ENCODE data around the gene PSMC3IP.
"Not testable (repeated sequence)": the region's sequence is repeated elsewhere in the genome, so short reads cannot be mapped to it uniquely, and the experiment has no call there.

PSMC3IP gene

GRCh38 chr17:42577532-42578281, at the start of gene PSMC3IP:
PSMC3IP (minus strand) TSS chr17:42577729; CDS start chr17:42577686, 43 bp downstream.
- DNase-seq, result peak; percentile 99

- DNase-seq, result no peak
These were observed 46.4 kb upstream of the PSMC3IP start for GRCh38 chr17:42623732-42624596.

GRCh38 chr17:42623271-42623670, 45.7 kb upstream of the PSMC3IP start:
- no peak for DNase-seq

DNA sequence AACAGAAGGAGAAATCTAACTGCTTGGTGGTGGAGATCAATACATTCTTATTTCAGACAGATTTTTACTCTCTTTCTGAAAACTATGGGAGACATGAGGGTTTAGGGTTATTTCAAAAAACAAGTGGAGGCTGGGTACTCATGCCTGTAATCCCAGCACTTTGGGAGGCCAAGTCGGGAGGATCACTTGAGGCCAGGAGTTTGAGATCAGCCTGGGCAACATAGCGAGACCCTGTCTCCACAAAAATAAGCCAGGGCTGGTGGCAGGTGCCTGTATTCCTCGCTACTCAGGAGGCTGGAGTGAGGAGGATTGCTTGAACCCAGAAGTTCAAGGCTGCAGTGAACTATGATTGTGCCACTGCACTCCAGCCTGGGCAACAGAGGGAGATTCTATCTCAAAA, 44.5 kb upstream of the PSMC3IP start:
- not testable (repeated sequence) for DNase-seq

DNA sequence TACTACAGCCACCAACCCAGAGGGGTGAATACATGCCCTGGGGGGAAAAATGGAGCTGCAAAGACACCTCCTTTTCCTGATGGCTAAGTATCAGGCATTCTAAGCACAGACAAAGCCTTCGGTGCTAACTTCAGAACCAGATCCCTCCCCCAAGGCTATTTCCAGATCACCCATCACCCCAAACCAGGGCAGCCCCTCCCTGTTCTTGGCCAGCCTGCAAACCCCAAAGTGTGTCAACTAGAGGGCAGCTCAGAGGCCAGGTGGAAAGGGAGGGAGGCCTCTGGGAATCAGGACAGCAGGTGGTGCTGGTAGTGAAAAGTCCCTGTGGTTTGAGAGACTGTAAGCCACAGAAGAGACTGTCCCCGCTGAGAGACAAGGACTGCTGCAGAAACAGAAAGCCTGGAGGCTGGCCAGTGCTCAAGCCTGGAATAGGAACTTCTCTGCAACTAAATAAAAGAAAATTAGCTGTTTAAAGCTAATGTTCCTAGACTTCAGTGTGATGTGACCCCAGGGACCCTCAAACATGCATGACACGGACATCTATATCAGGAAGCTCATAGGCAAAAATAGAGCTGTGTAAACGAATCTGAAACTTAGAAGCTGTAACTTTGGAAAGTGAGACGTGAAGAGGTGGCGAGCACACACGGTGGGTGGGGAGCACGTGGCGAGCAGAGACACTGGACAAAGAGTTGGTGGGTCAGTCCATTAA, 41.1 kb upstream of the PSMC3IP start:
- DNase-seq, result peak; percentile 89

DNA sequence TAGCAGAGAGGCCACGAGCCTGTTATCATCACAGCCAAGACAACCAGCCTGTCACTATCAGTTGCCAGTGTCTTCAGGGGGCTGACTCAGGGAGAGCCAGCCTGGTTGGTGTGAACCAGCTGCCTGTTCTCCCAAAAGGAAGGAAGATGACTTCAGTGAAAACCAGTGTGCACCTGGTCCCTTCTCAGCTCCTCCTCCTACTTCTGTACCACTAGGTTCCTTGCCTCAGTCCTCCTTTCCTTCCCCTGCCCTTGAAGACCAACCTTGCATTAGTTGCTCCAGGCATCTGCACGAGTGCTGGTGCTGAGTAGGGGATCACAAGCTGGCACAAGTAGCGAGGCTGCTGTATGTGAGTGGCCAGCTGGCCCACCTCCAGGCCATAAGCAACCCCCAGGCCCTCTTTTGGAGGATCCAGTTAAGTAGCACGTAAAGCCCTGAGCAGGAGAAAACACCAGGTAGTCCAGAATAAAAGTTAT, 40.5 kb upstream of the PSMC3IP start:
- DNase-seq, result no peak

GRCh38 chr17:42613699-42614295, 36.3 kb upstream of the PSMC3IP start:
- DNase-seq, result no peak

GRCh38 chr17:42612013-42612412, 34.5 kb upstream of the PSMC3IP start:
- no peak for DNase-seq

DNA sequence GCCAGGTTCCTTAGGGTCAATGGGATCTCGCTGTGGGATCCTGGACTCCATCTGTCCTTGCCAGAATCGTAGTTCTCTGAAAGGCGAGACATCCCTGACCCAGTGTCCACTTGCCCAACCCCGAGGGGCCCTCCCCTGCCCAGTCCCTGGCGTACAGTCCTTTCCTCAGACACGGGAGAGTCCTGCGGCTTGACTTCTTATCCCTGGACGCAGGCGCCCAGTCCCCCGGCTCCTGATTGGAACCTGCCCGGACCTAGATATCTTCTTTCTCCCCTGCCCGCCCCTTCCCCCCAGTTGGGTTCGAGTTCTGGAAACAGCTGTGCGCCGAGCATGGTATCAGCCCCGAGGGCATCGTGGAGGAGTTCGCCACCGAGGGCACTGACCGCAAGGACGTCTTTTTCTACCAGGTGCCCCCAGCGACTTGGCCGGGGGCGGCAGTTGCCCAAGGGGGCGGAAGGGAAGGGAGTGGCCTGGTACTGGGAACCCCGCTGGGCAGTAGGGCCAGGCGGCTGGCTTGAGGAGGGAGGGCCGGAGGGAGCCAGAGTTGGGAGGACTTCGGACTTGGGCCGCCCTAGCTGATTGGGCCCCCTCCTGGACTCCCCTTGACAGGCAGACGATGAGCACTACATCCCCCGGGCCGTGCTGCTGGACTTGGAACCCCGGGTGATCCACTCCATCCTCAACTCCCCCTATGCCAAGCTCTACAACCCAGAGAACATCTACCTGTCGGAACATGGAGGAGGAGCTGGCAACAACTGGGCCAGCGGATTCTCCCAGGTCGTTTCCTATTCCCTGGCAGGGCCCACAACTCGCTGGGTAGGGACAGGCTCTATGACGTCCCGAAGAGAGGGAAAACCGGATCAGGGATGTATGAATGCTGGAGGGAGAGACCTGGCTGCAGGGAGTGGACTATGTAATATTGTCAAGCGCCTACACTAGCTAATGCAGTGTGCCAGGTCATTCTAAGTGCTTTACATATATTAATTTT, 32.6 kb upstream of the PSMC3IP start:
- DNase-seq, result not testable (repeated sequence)

- peak; percentile 100 for DNase-seq
These were observed 31.8 kb upstream of the PSMC3IP start, which contains the start of the genes RETREG3 and TUBG1 for GRCh38 chr17:42609182-42609813. RETREG3 (minus strand) TSS chr17:42609374; CDS start chr17:42609324, 50 bp downstream. TUBG1 (plus strand) TSS chr17:42609683; CDS start chr17:42609738, 55 bp downstream.

GRCh38 chr17:42608305-42609181, 31.0 kb upstream of the PSMC3IP start:
- no peak for DNase-seq

- DNase-seq, result no peak
These were observed 30.2 kb upstream of the PSMC3IP start for GRCh38 chr17:42607769-42608168.

GRCh38 chr17:42603318-42603717, 25.8 kb upstream of the PSMC3IP start:
- no peak for DNase-seq

GRCh38 chr17:42598905-42599304, 21.4 kb upstream of the PSMC3IP start:
- no peak for DNase-seq

DNA sequence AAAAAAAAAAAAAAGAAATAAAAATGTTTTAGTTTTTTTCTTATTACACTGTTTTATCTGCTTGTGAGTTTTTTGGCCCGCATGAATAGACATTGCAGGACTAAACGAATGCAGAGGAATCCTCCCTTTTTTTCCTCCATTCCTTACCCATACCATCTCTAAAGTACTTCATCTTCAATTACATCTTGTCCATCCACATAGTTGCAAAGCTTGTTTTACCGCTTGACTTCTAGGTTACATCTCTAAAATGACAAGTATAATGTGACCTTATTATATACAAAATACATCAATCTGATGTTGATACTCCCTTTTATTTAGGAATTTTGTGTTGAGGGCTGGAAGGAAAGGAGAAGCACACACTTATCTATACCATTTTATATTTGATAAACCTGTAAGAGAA, 18.9 kb upstream of the PSMC3IP start:
- DNase-seq, result no peak

GRCh38 chr17:42591411-42591810, 13.9 kb upstream of the PSMC3IP start:
- no peak for DNase-seq

DNA sequence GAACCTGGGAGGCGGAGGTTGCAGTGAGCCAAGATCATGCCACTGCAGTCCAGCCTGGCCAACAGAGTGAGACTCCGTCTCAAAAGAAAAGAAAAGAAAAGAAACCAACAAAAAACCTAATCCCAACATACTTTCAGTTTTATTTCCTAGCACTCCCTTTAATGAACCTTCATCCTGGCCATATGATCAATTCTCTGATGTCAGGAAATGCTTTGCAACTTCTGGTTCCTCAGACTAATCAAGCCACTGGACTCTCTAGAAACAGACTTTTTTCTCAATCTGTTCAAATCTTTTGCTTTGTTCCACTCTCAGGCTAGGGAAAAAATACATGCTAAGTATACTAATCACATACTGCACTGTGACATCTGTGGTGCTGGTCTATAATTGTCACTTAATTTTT, 13.4 kb upstream of the PSMC3IP start:
- no peak for DNase-seq

GRCh38 chr17:42586514-42587230, 9.1 kb upstream of the PSMC3IP start:
- DNase-seq, result no peak

DNA sequence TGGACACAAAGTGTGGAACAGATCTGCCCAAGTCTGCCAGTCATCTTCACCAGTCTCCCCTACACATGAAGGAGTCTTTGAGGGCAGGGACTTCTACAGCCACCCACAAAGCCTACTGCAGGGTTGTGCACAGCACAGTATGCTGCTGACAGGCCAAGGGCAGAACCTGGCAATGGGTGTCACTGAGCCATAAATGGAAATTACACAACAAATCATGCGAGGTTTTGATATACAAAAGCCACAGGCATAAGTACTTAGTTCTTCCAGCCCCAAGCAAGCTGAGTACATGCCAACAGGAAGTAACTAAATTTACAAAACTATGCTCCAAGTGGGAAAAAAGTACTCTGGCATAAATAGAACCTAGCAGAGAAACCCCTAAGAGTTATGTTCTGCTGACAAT, 7.8 kb upstream of the PSMC3IP start:
- DNase-seq, result no peak
